ENCODE data around the gene DESI1. TPM values are rescaled to one million over a fixed set of nuclear protein-coding genes. Genes with fewer than 3 reads are reported as not detected.

DESI1 gene
- total and polyA plus RNA-seq, 2 donors (not counting 1 experiment from before 2014, with no cell fraction given) = 17.3 to 26.3 TPM

GRCh38 chr22:41612603-41613306 lies 8.1 kb downstream of the DESI1 start:
- 100% methylated on average over 4 of the region's 6 CpGs for WGBS (ENCODE audit: insufficient coverage)
- H3K79me2 ChIP-seq (ENCODE audit: control insufficient read depth, insufficient read depth, low read length) = peaks cover 43% of the 10 kb centered on the region
- POLR2A ChIA-PET = interaction anchor here (0.6 to 0.7 kb wide), 2 partner anchors 24 to 237 kb away, joined by 3 to 5 read pairs; no protein-coding TSS in a partner anchor

More at GRCh38 chr22:41612603-41613306, 8.1 kb downstream of the DESI1 start:
- Mint-ChIP-seq H3K4me3 (no peak overlapping the region), H3K9me3 (ENCODE audit: insufficient read depth) (no peaks in the 10 kb centered on the region), H3K27me3 (no peaks in the 10 kb centered on the region), H3K4me1 (peaks cover 3% of the 10 kb centered on the region), H3K27ac (no peak overlapping the region)
- TF ChIP-seq EZH2 (IDR thresholded peaks at IDR 0.05; ENCODE audit: borderline replicate concordance, insufficient read depth, low read depth, low read length, poor library complexity, severe bottlenecking) = no peak
- TF ChIP-seq CTCF (IDR thresholded peaks at IDR 0.05) = no peak
- H2AFZ ChIP-seq (ENCODE audit: insufficient read depth, low read depth, low read length, poor library complexity, severe bottlenecking) = no peak overlapping the region
- no peak overlapping the region for H3K4me2 ChIP-seq (replicated peaks; ENCODE audit: low read depth, low read length, poor library complexity, severe bottlenecking)
- no peak overlapping the region for H3K27ac ChIP-seq (ENCODE audit: low read length in 2 of 2)
- no peak for ATAC-seq (ENCODE audit: low read depth)
- peaks cover 0 to 2% of the 10 kb centered on the region in 2 experiments for H3K36me3 ChIP-seq (replicated peaks in 1 of 2; ENCODE audit: control extremely low read depth in 1 of 2, control insufficient read depth in 1 of 2, extremely low read depth in 1 of 2, insufficient read depth in 2 of 2, low read length in 1 of 2)
- peaks cover 9% of the 10 kb centered on the region for H4K20me1 ChIP-seq (ENCODE audit: control insufficient read depth, insufficient read depth, low read length, poor library complexity, severe bottlenecking)
- H3K4me3 ChIP-seq (ENCODE audit: control extremely low read depth in 1 of 5, extremely low read depth in 1 of 5, insufficient read depth in 1 of 5, low read depth in 2 of 5, low read length in 4 of 5) = no peak overlapping the region
- no peaks in the 10 kb centered on the region for H3K27me3 ChIP-seq (replicated peaks in 1 of 4; ENCODE audit: control extremely low read depth in 1 of 4, control insufficient read depth in 3 of 4, insufficient read depth in 4 of 4, low read length in 3 of 4)
- H3K9ac ChIP-seq (ENCODE audit: low read length) = no peak overlapping the region
- no peaks in the 10 kb centered on the region for H3K4me1 ChIP-seq (ENCODE audit: control insufficient read depth in 2 of 2, insufficient read depth in 2 of 2, low read length in 2 of 2)
- intact Hi-C loops (cut with micrococcal nuclease) = no loop called here
- CTCF ChIA-PET = interaction anchor here (0.7 kb wide), 2 partner anchors 10 to 103 kb away, joined by 3 to 4 read pairs; no protein-coding TSS in a partner anchor
- no peak for DNase-seq
- no peaks in the 10 kb centered on the region for H3K9me3 ChIP-seq (ENCODE audit: control extremely low read depth in 1 of 3, control insufficient read depth in 2 of 3, insufficient read depth in 1 of 3, low read length in 2 of 3)

Measured in B cell (primary cell).